ENCODE results near the gene NEK9.
"Not testable (repeated sequence)": the region's sequence is repeated elsewhere in the genome, so short reads cannot be mapped to it uniquely, and the experiment has no call there.

The NEK9 gene

DNA sequence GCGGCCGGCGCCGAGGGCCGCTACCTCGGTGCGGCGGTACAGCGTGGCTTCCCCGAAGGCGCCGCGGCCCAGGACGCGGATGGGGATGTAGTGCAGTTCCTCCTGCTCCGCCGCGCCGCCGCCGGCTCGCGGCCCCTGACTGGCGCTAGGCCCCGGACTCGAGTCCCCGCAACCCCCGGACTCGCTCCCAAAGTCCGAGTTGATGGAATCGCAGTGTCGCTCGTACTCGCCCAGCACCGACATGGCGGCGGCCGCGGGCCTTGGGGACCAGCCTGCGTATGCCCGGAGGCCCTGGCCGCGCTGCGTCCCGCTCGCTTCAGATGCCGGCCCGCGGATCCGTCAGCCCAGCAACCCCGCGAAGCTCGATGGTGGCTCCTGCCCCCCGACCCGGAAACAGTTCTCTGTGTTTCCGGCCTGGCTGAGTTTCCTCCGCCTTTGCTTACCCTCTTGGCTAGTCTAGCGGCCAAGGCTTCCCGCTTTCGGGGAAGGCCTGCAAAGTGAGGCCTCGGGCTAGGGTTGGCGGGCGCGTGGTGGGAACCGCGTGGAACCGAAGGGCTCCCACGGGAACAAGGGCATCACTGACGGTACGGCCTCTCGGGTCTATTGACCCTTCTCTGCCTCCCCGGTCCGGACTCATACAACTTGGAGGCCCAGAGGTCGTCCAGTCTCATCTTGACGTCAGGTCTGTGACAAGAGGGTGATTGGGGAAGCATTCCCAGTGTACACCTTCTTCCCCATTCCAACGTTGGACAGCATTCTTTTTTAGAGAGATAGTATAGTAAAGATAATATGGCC is at the start of gene NEK9:
TSS of gene NEK9 (minus strand) at position 370 of the 795 bp plus-strand sequence. CDS start at position 243, 127 bp downstream.
- DNase-seq (ENCODE audit: low read depth), result peak; percentile 77

DNA sequence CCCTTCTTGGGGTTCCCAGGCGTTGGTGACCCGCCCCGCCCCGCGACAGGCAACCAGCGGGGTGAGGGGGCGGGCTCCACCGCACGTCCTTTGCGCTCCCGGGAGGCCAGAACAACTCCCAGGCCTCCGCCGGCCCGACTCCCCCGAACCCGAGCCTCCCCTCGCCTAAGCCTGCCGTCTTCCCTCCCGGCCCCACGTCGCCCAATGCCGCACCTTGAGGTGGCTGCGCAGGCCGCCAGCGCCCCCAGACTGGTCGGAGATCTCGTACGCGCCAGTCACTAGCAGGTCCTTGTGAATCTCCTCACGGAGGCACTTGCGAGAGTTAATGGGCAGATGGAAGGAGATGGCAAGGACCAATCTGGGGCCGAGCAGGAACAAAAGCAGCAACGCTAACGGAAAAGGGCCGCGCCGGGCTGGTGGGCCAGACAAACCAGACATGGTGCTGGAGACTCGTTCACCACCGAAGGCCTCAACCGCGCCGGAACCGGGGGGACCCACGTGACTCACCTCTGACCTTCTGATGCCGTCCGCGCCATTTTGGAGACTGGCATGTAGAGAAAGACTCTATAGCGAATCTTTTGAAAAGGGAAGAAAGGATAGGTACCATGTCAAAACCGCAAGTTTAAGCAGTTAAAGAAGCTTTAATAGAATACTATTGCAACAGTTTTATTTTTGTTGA is 49.4 kb upstream of the NEK9 start, which contains the start of gene TMED10:
TSS of gene TMED10 (minus strand) at position 471 of the 679 bp plus-strand sequence. CDS start at position 438, 33 bp downstream.
- DNase-seq (ENCODE audit: low read depth), result peak; percentile 90

DNA sequence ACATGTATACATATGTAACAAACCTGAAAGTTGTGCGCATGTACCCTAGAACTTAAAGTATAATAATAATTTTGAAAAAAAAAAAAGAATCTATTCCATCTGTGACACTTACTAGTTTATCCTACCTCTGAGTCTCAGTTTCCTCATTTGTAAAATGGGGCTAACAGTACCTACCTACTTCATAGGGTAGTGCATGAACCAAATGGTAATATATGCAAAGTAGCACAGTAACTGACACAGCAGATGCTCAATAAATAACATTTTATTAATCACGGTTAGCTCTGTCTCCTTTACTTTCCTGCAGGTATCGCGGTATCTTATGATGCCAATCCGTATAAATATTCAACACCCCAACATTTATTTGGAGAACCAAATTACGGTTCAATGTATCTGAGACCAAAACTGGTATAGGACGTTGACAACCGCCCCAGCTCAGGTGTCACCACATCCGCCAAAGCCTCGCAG is 48.9 kb upstream of the NEK9 start:
- DNase-seq (ENCODE audit: low read depth), result no peak

DNA sequence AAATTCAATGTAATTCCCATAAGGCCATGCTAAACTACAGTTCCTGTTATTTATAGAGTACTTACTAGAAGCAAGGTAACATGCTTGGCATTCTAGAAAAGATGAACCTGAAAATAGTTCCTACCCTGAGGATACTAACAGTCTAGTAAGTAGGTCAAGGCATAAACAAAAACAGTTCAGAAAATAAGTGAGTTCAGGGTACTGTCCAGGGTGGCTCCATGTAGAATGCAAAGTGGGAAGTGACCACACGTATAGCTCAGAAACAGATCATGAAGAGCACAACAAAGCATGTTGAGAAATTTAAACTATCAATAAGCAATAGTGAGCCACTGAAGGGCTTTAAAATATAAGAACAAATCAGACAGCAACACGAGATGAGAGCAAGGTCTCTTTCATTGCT is 47.2 kb upstream of the NEK9 start:
- DNase-seq (ENCODE audit: low read depth), result no peak

DNA sequence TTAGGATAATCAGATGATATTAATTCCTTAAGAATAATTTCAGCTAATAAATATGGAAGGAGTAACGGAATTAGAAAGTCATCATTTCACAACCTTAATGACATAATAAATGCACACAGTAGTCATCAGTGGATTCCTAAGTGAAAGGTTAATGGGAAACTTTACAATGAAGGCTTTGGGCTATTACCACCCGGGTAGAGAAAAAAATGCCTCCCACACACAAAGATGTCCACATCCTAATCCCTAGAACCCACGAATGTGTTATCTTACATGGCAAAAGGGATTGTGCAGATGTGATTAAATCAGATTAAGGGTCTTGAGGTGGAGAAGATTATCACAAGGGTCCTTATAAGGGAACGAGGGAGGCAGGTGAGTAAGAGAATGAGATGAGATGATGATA is 43.9 kb upstream of the NEK9 start:
- no peak for DNase-seq (ENCODE audit: low read depth)

DNA sequence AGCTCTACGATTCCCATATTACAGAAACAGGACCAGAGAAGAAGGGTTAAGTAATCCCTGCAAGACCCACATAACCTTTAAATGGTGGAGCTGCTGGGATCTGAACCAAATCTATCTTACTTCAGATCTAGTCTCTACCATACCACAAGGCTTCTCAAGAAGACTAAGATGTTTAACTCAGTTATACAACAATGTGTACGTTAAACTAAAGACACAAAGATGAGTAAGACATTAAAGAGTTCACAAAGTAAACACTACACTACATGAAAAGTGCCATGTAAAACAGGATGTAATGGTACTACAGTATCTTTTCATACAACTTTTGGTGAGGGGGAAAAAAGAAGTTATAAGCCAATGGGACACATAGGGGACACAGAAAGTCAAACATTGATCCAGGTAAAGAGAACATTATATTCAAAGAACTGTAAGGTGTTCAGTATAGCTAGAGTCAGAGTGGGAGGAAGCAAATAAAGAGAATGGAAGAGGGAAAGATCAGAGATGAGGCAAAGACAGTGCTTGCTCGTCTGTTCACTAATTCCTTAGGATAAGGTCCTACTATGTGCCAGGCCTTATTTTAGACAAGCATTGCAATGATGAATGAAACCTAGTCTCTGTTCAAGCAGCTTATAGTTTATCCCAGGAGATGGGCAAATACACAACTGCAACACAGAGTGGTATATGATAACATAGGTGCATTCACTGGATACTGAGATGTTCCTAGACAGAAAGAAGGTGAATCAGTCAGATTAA is 41.9 kb upstream of the NEK9 start:
- no peak for DNase-seq (ENCODE audit: low read depth)

DNA sequence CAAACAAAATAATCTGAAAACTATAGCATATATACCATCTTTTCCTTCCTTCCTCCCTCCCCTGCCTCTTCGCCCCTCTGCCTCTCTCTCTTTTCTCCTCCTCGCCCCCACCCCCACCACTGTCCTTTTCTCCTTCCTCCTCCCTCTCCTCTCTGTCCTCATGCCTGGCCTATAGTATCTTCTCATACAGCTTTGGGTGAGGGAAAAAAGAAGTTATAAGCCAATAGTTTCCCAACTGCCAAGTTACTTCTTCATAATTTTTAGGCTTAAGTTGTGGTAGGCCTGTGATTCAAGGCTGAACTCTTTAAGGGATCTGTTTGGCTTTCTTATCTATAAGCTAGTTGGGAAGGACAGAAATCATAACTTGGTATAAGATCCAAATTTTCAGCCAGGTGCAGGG is 40.5 kb upstream of the NEK9 start:
- no peak for DNase-seq (ENCODE audit: low read depth)

DNA sequence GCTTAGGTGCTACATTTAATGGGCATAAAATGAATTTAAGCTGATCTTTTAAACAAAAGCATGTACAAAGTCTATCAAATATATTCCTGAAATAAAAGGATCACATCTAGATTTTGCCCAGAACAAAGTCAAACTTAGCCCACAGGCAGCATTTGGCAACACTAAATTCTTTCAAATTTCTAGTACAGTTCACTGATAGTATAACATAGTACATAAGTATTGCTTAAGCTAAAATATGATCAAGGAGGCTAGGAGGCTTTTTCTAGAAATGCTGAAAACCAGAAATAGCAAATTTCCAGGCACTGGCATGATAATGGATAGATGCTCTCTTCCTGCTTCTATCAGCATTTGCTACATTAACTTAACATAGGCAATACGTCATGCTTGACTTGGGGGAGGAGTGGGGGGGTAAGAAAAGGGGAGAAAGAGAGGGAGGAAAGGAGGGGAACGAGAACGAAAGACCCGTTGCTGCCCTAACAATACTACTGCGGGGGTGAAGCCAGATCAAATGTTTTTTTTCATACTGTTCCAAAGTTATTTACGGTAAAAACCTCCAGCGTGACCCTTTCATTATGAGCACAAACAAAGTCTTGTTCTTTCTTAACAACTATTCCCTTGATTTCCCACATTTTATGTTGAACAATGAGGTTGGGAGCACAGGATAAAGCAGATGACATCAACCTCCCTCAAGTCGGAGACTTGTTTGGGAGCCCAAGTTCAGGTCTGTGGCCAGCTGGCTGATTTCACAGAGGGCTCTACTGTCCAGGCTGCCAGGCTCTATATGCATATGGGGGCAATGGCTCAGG is 38.9 kb upstream of the NEK9 start:
- DNase-seq (ENCODE audit: low read depth), result no peak

DNA sequence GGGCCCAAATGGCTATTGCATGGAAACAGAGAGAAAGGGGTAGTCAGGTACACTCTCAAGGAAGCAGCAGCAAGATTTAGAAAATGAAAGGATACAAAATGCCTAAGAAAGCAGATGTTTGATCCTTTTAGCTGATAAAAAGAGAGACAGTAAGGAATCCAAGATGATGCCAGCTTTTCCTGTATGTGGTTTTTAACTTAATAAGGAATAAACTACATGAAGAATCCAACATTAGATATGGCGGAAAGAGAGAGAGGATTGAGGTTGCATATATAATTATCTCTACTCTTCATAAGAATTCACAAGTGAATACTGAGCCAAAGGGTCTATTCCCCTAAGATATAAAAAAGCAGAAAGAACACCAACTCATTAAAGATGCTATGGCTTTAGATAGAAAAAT is 38.0 kb upstream of the NEK9 start:
- no peak for DNase-seq (ENCODE audit: low read depth)

DNA sequence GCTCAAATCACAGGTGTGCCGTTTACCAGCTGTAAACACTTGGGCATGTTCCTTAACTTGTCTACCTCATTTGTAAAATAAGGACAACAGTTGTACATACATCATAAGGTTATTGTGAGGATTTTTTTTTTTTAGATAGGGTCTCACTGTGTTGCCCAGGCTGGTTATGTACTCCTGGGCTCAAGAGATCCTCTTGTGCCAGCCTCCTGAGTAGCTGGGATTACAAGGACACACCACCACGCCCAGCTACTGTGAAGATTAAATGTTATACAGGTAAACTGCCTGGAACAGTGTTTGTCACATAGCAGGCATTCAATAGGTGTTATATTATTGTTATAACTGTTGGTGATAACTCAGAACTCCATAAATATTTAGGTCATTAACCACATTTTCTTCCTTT is 36.8 kb upstream of the NEK9 start:
- no peak for DNase-seq (ENCODE audit: low read depth)

DNA sequence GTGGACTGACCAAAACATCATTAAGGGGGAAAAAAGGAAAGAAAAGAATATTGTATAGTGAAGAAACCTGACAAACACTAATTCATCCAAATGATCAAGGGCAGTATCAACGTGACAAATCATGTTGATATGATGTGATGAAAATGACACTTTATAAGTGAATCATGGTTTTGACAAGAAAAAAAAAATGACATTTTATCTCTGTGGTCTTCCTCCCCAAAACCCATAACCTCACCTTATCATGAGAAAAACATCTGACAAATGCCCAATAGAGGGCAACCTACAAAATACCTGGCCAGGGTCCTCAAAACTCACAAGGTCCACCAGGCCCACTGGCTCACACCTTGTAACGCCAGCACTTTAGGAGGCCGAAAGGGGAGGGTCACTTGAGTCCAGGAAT is 35.8 kb upstream of the NEK9 start:
- no peak for DNase-seq (ENCODE audit: low read depth)

DNA sequence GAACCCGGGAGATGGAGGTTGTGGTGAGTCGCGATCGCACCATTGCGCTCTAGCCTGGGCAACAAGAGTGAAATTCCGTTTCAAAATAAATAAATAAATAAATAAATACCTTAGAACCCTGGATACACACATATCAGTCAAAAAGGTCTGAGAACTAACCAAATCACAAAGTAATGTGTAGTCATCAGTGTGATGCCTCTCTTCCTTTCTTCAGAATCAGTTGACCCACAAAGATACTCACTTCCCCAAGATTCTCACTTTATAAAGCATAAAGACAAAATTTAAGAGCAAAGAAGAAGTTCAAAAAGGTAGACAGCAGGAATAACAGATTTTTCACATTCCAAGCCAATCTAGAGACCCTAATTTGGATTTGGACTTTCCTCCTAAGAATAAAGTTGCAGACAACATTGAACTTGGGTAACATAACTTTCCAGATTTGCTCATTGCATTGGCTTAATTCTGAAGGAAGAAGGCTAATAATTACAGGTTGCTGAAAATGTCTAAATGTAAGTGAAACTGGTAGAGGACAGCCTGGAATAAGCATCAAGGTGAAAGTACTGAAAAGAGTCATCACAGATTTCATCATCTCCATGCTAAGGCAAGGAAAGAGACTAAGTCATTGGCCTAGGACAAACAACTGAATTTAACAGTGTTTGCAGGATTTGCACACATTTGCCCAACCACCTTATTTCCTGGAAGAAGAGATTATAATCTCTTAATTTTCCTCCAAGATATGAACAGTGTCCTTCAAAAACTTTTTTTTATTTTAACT is 32.2 kb upstream of the NEK9 start:
- no peak for DNase-seq (ENCODE audit: low read depth)

DNA sequence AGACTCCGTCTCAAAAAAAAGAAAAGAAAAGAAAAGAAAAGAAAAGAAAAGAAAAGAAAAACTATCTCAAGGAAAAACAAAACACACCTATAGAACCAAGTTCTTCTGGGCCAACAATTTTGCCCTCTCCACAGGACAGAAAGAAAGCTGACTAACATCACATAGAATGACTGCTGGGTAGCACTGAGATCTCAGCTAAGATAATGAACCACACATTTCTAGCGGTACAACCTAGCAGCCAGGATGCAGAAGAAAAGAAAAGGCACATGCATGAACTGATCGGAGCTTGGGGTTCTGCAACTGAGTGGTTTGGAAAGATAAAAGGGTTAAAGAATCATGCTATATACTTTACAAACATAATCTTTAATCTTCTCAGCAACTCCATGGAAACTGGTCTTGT is 30.1 kb upstream of the NEK9 start:
- no peak for DNase-seq (ENCODE audit: low read depth)

DNA sequence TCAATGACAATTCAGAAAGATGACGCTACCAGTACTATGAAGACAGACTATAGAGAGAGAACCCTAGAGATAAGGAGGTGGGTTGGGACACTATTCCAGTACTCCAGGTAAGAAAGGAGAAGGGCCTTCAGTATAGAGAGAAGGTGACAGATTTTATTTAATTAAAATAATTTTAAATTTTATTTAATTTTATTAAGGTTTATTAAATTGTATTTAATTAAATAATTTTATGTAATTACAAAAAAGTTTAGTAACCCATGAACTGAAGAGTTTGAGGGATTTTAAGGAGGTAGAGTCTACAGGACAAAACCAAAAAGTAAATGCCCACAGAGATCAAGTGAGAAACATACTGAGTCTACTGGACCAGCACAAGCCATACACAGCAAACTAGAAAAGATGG is 29.3 kb upstream of the NEK9 start:
- no peak for DNase-seq (ENCODE audit: low read depth)

DNA sequence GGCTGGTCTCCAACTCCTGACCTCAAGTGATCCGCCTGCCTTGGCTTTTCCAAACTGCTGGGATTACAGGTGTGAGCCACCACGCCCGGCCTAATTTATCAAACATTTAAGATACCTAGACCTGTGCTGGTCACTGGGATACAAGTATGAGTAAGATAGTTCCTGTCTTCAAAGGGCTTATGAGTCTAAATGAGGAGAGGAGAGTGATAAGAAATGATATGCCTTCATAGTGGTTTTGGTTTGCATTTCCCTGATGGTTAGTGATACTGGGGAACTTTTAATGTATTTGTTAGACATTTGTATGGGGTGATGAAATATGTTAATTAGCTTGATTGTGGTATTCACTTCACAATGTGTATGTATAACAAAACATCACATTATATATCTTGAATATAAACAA is 28.3 kb upstream of the NEK9 start:
- DNase-seq (ENCODE audit: low read depth), result no peak

DNA sequence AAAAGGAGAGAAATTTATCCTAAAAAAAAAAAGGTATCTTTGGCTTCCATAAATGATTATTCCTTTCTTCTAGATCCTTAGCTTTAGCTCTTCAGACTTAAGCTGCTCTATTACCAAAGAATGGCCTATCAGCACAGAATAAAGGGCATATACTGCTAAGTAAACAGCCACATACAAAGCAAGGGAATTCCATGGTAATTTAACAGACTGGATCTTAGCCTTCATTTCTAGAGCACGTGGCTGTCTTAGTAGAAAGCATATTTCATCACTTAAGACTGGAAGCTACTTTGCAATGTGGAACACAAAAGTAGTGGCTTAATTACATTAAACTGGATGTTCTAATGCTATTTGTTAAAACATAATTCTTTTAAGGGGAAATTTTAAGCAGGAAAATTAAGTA is 26.4 kb upstream of the NEK9 start:
- no peak for DNase-seq (ENCODE audit: low read depth)

DNA sequence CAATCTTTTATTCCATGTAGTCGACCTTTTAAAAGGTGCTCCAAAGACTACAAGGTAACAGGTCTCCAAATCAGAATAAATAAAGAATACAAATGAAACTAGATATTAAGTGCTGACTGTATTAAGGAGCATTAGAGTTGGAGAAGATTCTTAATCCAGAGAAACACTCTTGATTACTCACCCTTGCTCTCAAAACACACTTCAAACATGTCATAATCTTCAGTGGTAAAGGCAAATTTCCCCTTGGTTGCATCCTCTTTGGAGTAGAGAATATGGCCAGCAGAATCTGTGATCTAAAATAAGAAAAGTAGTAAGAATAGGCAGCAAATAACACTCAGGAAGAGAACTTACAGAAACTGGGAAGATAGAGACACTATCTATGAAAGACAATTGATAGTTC is 25.0 kb upstream of the NEK9 start:
- no peak for DNase-seq (ENCODE audit: low read depth)

DNA sequence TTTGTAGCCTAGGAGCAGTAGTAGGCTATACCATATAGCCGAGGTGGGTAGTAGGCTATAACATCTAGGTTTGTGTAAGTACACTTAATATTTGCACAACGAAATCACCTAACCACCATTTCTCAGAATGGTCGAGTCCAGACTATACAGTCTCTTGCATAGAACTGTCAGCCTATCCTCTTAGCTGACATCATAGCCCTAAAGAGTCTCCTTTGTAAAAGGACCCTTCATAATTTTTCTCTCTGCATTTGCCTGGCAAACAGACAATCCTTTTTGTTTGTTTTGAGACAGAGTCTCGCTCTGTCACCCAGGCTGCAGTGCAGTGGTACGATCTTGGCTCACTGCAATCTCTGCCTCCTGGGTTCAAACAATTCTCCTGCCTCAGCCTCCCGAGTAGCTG is 23.8 kb upstream of the NEK9 start:
- not testable (repeated sequence) for DNase-seq (ENCODE audit: low read depth)

DNA sequence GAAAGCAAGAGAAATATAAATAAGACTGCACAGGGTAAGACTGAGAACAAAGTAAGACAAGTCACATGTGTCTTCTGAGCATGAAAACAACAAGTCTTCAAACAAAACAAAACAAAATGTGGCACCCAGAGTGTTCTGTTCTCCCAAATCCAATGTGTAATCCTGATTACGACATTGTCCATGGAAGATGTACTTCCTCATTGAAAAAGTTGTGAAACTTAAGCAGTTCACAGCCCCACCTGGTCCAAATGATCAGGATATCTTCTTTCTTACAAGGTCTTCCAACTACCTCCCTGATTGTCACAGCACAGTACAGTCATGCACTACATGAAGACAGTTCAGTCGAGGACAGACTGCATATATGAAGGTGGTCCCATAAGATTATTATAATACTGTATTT is 23.3 kb upstream of the NEK9 start:
- DNase-seq (ENCODE audit: low read depth), result no peak

DNA sequence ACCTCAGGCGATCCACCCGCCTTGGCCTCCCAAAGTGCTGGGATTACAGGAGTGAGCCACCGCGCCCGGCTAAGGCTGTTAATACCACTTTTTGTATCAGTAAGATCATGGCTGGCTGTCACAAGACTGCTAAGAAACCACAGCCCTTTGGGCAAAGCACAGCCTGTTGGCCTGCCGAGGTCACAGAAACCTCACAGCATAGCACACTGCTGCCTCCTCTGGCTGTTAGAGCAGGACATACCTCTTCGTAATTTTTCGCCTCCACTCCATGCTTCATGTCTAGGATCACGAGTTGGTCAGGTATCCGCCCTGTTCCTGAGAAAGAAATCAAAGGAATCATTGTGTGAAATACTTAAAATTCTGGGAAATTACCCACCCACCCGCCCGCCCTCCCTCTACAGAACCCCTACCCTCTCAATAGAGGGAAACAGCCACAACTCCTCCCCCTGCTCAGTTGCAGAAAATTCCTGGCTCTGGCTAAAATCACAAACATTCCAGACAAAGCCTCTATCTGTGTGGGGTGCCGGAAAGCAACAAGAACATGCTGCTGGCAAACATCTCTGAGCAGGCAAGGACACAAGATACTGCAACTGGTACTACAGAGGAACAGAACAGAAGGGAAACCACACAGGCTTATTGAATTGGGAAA is 20.7 kb upstream of the NEK9 start:
- DNase-seq (ENCODE audit: low read depth), result no peak

DNA sequence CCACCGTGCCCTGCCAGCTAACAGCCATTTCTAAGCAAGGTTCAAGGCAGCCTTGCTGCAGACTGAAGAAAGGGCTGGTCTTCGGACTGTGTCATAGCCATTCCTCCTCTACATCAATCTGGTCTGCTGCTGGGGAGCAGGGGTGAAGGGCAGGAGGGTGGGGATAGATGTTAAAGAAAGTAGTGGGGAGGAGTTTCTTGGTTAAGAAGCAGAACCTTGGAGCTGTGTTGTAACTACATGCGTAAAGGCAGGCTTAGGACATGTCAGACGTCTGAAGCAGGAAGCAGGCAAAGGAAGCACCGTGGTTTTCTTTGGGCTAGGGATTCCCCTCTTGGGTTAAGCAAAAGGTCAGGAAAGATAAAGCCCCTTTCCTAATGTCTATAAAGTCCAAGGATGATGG is 18.1 kb upstream of the NEK9 start:
- DNase-seq (ENCODE audit: low read depth), result no peak
